Adrenal gland (tissue), 5 donors: ENCODE measurements around the gene CALML4.

Experiments used
- POLR2A ChIP-seq, 2 donors: fragments of 450-650 bp; IDR thresholded peaks; one replicate each; pipeline ENCODE4 v1.6.1; 2017; ENCODE audit warnings: antibody characterized with exemption in 2 of 2, mild to moderate bottlenecking in 2 of 2, moderate library complexity in 1 of 2
- TF ChIP-seq, protein P1 (sequence below), 6 experiments: fragments of 450-650 bp in 4 of 6; fragments of 200-600 bp in 2 of 6; sonication (generic) in 1 of 6; IDR thresholded peaks; 1 replicate in 5 of 6; 2 replicates in 1 of 6; pipeline versions ENCODE4 v1.5.1 to v1.8.0; 2016 to 2021; ENCODE audit warnings: antibody characterized with exemption in 6 of 6, mild to moderate bottlenecking in 2 of 6, moderate library complexity in 1 of 6
- donor health status: DM: no; HTN: no; CAD: no.

DNA sequence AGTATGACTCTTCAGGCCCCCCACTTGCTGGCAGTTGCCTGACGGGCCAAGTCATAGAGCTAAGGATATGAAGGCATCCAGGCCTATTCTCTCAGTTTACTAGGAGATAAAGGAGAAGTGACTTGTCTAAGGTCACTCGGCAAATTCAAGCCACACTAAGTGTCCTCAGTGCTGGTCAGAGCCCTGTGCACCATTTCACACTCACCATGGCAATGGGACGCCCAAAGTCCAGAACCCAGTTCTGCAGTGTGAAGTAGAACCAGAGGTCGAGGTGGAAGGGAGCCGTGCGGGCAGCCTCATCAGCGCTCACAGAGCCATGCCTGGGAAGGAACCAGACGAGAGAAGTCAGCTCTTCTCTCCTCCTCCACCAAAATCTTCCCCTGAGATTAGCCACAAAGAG, 13.2 kb upstream of the CALML4 start:
- TF ChIP-seq, protein P1, sequence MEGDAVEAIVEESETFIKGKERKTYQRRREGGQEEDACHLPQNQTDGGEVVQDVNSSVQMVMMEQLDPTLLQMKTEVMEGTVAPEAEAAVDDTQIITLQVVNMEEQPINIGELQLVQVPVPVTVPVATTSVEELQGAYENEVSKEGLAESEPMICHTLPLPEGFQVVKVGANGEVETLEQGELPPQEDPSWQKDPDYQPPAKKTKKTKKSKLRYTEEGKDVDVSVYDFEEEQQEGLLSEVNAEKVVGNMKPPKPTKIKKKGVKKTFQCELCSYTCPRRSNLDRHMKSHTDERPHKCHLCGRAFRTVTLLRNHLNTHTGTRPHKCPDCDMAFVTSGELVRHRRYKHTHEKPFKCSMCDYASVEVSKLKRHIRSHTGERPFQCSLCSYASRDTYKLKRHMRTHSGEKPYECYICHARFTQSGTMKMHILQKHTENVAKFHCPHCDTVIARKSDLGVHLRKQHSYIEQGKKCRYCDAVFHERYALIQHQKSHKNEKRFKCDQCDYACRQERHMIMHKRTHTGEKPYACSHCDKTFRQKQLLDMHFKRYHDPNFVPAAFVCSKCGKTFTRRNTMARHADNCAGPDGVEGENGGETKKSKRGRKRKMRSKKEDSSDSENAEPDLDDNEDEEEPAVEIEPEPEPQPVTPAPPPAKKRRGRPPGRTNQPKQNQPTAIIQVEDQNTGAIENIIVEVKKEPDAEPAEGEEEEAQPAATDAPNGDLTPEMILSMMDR (IDR thresholded peaks at IDR 0.05) = no peak
- no peak for TF ChIP-seq POLR2A (IDR thresholded peaks at IDR 0.05)
